Stimulated activated naive CD4-positive, alpha-beta T cell (primary cell): Measurements from ENCODE around the gene OPALIN.

Experiments used
- DNase-seq, 6 experiments: peaks; one replicate each; lab custom pipeline; 2025; lab: John Stamatoyannopoulos, UW

OPALIN gene

GRCh38 chr10:96298362-96298761 is 60.4 kb downstream of the OPALIN start:
- no peak for DNase-seq

- no peak for DNase-seq
Measured at GRCh38 chr10:96297486-96297885, 61.3 kb downstream of the OPALIN start.

DNA sequence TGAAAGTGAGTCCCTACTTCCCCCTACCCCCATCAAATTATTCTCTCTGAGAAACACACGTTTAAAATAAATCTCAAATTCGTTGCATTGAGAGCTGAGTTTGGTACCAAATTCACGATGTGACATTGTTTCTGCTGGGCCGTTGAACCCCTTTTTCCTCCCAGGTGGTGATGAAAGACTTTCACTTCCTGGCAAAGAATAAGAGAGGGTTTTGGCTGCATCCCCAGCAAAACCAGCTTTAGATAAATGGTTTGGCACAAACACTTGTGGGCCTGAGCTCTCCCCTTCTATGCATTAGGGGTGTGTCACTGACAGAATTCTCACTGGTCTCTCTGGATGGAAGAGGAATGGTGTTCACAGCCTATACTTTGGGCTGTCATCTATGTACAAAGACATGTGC is 63.3 kb downstream of the OPALIN start:
- DNase-seq, result peak in 1 of 6 experiments; percentile 9
